Nephron (organoid): ENCODE measurements around the gene ZBED2.

Experiments
- H3K27ac Mint-ChIP-seq, 3 experiments: 2 replicates each; pipeline ENCODE4 v1.8.0; 2020; ENCODE audit warnings: mixed read lengths in 3 of 3, mild to moderate bottlenecking in 2 of 3, moderate library complexity in 1 of 3
- H3K27me3 Mint-ChIP-seq: 2 replicates; pipeline ENCODE4 v1.8.0; 2021; ENCODE audit warnings: low read depth, mild to moderate bottlenecking, moderate library complexity, mixed read lengths
- H3K36me3 Mint-ChIP-seq: 2 replicates; pipeline ENCODE4 v1.8.0; 2020; ENCODE audit warnings: low read depth, mixed read lengths
- H3K4me1 Mint-ChIP-seq: 2 replicates; pipeline ENCODE4 v1.8.0; 2020; ENCODE audit warnings: mixed read lengths
- H3K4me3 Mint-ChIP-seq, 3 experiments: 2 replicates each; pipeline ENCODE4 v1.8.0; 2020; ENCODE audit warnings: mild to moderate bottlenecking in 3 of 3, mixed read lengths in 3 of 3, moderate library complexity in 2 of 3
- H3K9me3 Mint-ChIP-seq: 2 replicates; pipeline ENCODE4 v1.8.0; 2020; ENCODE audit warnings: mixed read lengths
- CTCF ChIP-seq, 3 experiments: fragments of 200-600 bp; sonication (generic); IDR thresholded peaks; one replicate each; pipeline ENCODE4 v1.5.0; 2021; ENCODE audit warnings: antibody characterized with exemption in 3 of 3; ENCODE audit not compliant: unreplicated experiment in 3 of 3

ZBED2 gene

DNA sequence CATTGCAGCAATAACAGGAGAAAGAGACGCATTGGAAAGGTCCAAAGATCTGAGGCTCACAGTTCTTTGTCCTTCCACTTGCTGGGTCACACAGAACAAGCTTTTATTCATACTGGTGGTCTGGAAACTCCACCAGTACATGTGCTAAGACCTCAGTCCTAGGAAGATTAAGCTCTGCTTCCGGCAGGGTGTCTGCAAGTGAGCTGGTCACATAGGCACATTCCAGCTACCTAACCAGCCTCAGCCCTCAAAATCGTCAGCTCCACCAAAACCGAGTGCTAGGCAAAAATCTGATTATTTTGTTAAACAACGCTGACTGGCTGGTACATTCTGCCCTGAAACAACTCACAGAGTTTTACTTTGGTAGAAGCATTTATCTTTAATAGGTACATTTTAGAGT, 2.2 kb downstream of the ZBED2 start:
- TF ChIP-seq CTCF (IDR thresholded peaks at IDR 0.05; ENCODE audit: unreplicated experiment in 3 of 3), result no peak
- peaks cover 5% of the 10 kb centered on the region for H3K9me3 Mint-ChIP-seq
- H3K4me1 Mint-ChIP-seq, result no peaks in the 10 kb centered on the region
- no peak overlapping the region for H3K4me3 Mint-ChIP-seq
- H3K27ac Mint-ChIP-seq, result no peak overlapping the region
- no peaks in the 10 kb centered on the region for H3K36me3 Mint-ChIP-seq
- H3K27me3 Mint-ChIP-seq, result peaks cover 6% of the 10 kb centered on the region

DNA sequence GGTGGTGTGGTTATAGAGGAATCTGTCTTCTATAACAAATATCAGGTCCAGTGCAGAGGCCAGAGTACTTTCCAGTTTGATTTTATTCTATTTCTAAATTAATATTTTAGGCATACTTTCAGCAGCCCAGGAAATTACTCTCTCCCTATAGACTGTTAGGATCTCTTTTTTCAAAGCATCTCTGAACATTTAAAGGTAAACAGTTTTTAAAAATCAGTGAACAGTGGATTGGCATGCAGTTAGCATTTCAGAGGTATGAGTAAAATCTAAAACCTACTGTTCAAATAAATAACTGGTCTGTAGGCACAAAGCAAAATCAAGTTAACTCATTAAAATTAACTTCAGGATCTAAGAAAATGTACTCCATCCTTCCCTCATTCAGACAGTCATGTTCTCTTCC, 3.0 kb downstream of the ZBED2 start:
- no peaks in the 10 kb centered on the region for H3K36me3 Mint-ChIP-seq

GRCh38 chr3:111591555-111591954, 3.6 kb downstream of the ZBED2 start:
- no peaks in the 10 kb centered on the region for H3K36me3 Mint-ChIP-seq
- peaks cover 13% of the 10 kb centered on the region for H3K27me3 Mint-ChIP-seq
- no peak overlapping the region for H3K27ac Mint-ChIP-seq
- no peak for TF ChIP-seq CTCF (IDR thresholded peaks at IDR 0.05; ENCODE audit: unreplicated experiment in 3 of 3)
- no peak overlapping the region for H3K4me3 Mint-ChIP-seq
- no peaks in the 10 kb centered on the region for H3K4me1 Mint-ChIP-seq
- H3K9me3 Mint-ChIP-seq, result peaks cover 9% of the 10 kb centered on the region

More for the DNA sequence above, 3.0 kb downstream of the ZBED2 start:
- Mint-ChIP-seq H3K4me1 (no peaks in the 10 kb centered on the region), H3K27me3 (peaks cover 10% of the 10 kb centered on the region), H3K9me3 (peaks cover 5% of the 10 kb centered on the region), H3K4me3 (no peak overlapping the region), H3K27ac (no peak overlapping the region)
- no peak for TF ChIP-seq CTCF (IDR thresholded peaks at IDR 0.05; ENCODE audit: unreplicated experiment in 3 of 3)

- Mint-ChIP-seq H3K27me3 (peaks cover 13% of the 10 kb centered on the region), H3K9me3 (peaks cover 12% of the 10 kb centered on the region), H3K36me3 (no peaks in the 10 kb centered on the region), H3K27ac (no peak overlapping the region), H3K4me1 (no peaks in the 10 kb centered on the region), H3K4me3 (no peak overlapping the region)
- no peak for TF ChIP-seq CTCF (IDR thresholded peaks at IDR 0.05; ENCODE audit: unreplicated experiment in 3 of 3)
Measured at GRCh38 chr3:111590143-111590491, 5.0 kb downstream of the ZBED2 start.

- Mint-ChIP-seq H3K9me3 (peaks cover 12% of the 10 kb centered on the region), H3K27ac (no peak overlapping the region), H3K4me1 (no peaks in the 10 kb centered on the region), H3K27me3 (peaks cover 13% of the 10 kb centered on the region), H3K36me3 (no peaks in the 10 kb centered on the region), H3K4me3 (no peak overlapping the region)
- no peak for TF ChIP-seq CTCF (IDR thresholded peaks at IDR 0.05; ENCODE audit: unreplicated experiment in 3 of 3)
Measured at GRCh38 chr3:111589303-111590142, 5.6 kb downstream of the ZBED2 start.

DNA sequence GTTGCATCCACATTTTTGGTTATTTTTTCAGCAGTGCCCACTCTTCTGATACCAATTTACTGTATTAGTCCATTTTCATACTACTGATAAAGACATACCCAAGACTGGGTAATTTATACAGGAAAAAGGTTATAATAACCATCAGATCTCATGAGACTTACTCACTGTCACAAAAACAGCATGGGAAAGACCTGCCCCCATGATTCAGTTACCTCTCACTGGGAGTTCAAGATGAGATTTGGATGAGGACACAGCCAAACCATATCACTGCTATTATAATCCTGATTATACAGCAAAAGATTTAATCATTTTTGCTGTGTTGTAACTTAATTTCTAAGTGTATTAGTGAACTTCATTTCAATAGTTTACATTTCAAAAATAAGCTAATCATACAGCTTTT, 6.6 kb downstream of the ZBED2 start:
- Mint-ChIP-seq H3K4me3 (no peak overlapping the region), H3K27ac (no peak overlapping the region), H3K9me3 (peaks cover 12% of the 10 kb centered on the region), H3K36me3 (no peaks in the 10 kb centered on the region), H3K27me3 (peaks cover 11% of the 10 kb centered on the region), H3K4me1 (no peaks in the 10 kb centered on the region)
- TF ChIP-seq CTCF (IDR thresholded peaks at IDR 0.05; ENCODE audit: unreplicated experiment in 3 of 3), result no peak
